Measurements from ENCODE around the gene FBXO22.
"Not testable (repeated sequence)": the region's sequence is repeated elsewhere in the genome, so short reads cannot be mapped to it uniquely, and the experiment has no call there.

The FBXO22 gene

GRCh38 chr15:75984706-75985105 lies 81.0 kb downstream of the FBXO22 start:
- DNase-seq: not testable (repeated sequence)

GRCh38 chr15:75985971-75986370 lies 82.3 kb downstream of the FBXO22 start:
- no peak for DNase-seq

DNA sequence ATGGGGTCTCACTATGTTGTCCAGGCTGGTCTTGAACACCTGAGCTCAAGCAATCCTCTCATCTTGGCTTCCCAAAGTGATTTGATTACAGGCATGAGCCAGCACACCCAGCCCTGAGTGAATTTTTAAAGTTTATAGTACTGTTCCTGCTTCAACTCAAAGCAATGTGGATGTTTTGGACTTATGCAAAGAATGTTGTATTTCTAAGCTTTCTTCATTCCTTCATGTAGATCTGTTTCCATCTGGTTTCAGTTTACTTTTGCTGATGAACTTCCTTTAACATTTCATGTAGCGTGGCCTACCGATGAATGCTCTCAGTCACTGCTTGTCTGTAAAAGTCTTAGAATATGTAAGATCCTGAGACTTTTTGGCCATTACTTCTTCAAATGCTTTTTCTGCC lies 85.4 kb downstream of the FBXO22 start:
- DNase-seq: no peak

GRCh38 chr15:75989875-75990274 lies 86.2 kb downstream of the FBXO22 start:
- no peak for DNase-seq

Measured in NCI-H82 (cell line).